OCI-LY3 (cell line): ENCODE results near the gene TMEM176A.

Experiments
- H2AFZ ChIP-seq: fragments of 200-600, 300-600 bp; shearing (Covaris generic); 2 replicates; pipeline ENCODE4 v1.6.0; 2014; ENCODE audit warnings: antibody characterized with exemption, low read depth, low read length
- H3K27ac ChIP-seq: fragments of 200-600, 300-600 bp; sonication (generic); 2 replicates; pipeline ENCODE4 v1.5.1; 2014; ENCODE audit warnings: mild to moderate bottlenecking, low read length, moderate library complexity, mixed read lengths
- H3K27me3 ChIP-seq: fragments of 200-600, 300-600 bp; sonication (generic); 2 replicates; pipeline ENCODE4 v1.6.1; 2014; ENCODE audit warnings: low read depth, low read length, mixed read lengths
- H3K36me3 ChIP-seq: fragments of 200-600, 300-600 bp; sonication (generic); replicated peaks from 2 replicates; pipeline ENCODE3; 2014; ENCODE audit warnings: low read depth, low read length, mixed read lengths
- H3K4me1 ChIP-seq: fragments of 300-600, 200-600 bp; sonication (generic); 2 replicates; pipeline ENCODE4 v1.6.1; 2014; ENCODE audit warnings: low read length, mixed read lengths
- H3K4me2 ChIP-seq: fragments of 200-600, 300-600 bp; sonication (generic); 2 replicates; pipeline ENCODE4 v1.6.1; 2014; ENCODE audit warnings: low read length, mixed read lengths
- H3K4me3 ChIP-seq: fragments of 300-600, 200-600 bp; sonication (generic); 2 replicates; pipeline ENCODE4 v1.5.1; 2014; ENCODE audit warnings: antibody characterized with exemption, mild to moderate bottlenecking, low read length, moderate library complexity
- H3K79me2 ChIP-seq: fragments of 300-600, 200-600 bp; shearing (Covaris generic); 2 replicates; pipeline ENCODE4 v1.6.1; 2014; ENCODE audit warnings: mild to moderate bottlenecking, low read length, mixed read lengths
- H3K9ac ChIP-seq: fragments of 300-600, 200-600 bp; shearing (Covaris generic); 2 replicates; pipeline ENCODE4 v1.6.0; 2014; ENCODE audit warnings: mild to moderate bottlenecking, low read length, moderate library complexity
- H3K9me3 ChIP-seq: fragments of 200-600, 300-600 bp; shearing (Covaris generic); 2 replicates; pipeline ENCODE4 v1.6.1; 2014; ENCODE audit warnings: low read length, mixed read lengths; ENCODE audit not compliant: insufficient read depth
- H4K20me1 ChIP-seq: fragments of 200-600, 300-600 bp; sonication (generic); 2 replicates; pipeline ENCODE4 v1.6.1; 2016; ENCODE audit warnings: low read length, mixed read lengths; ENCODE audit not compliant: insufficient read depth
- EZH2phosphoT487 ChIP-seq: fragments of 200-600 bp; shearing (Covaris generic); IDR thresholded peaks from 2 replicates; pipeline ENCODE4 v1.6.1; 2018; ENCODE audit warnings: antibody characterized with exemption, mixed run types, low read depth
- TF ChIP-seq, protein P1 (sequence below): fragments of 200-600, 300-600 bp; sonication (generic); IDR thresholded peaks from 2 replicates; pipeline ENCODE4 v1.5.1; 2014; ENCODE audit warnings: antibody characterized with exemption, low read length, low read depth

TMEM176A gene

GRCh38 chr7:150793569-150794238 lies 6.9 kb upstream of the TMEM176A start:
- Histone ChIP-seq H3K9ac (no peak overlapping the region), H3K27me3 (no peaks in the 10 kb centered on the region; the same call in 1 of the 2 replicates), H3K9me3 (no peaks in the 10 kb centered on the region)

DNA sequence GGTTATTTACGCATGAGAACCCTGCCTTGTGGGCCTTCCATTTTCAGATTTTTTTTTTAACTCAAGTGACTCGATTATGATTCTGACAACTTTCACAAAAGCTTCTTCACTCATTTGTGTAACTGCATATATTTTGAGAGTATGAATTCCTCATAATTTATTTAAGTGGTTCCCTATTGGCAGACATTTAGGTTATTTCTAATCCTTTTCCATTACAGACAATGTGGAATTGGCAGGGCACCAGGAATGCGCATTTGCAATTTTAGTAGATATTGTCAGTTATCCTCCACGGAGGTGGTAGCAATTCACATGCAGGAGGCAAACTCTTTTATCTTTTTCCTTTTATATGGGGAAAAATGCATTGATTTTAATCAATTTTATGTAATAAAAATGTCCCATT lies 2.9 kb upstream of the TMEM176A start:
- Histone ChIP-seq H3K27ac (no peak overlapping the region), H4K20me1 (no peaks in the 10 kb centered on the region), H3K4me3 (no peak overlapping the region), H3K79me2 (no peaks in the 10 kb centered on the region), H3K9ac (no peak overlapping the region), H3K4me1 (no peaks in the 10 kb centered on the region), H3K4me2 (no peak overlapping the region), H3K36me3 (no peaks in the 10 kb centered on the region), H3K27me3 (no peaks in the 10 kb centered on the region; the same call in 1 of the 2 replicates), H3K9me3 (no peaks in the 10 kb centered on the region), H2AFZ (no peak overlapping the region)
- TF ChIP-seq, protein P1, sequence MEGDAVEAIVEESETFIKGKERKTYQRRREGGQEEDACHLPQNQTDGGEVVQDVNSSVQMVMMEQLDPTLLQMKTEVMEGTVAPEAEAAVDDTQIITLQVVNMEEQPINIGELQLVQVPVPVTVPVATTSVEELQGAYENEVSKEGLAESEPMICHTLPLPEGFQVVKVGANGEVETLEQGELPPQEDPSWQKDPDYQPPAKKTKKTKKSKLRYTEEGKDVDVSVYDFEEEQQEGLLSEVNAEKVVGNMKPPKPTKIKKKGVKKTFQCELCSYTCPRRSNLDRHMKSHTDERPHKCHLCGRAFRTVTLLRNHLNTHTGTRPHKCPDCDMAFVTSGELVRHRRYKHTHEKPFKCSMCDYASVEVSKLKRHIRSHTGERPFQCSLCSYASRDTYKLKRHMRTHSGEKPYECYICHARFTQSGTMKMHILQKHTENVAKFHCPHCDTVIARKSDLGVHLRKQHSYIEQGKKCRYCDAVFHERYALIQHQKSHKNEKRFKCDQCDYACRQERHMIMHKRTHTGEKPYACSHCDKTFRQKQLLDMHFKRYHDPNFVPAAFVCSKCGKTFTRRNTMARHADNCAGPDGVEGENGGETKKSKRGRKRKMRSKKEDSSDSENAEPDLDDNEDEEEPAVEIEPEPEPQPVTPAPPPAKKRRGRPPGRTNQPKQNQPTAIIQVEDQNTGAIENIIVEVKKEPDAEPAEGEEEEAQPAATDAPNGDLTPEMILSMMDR = no peak
- no peak for TF ChIP-seq EZH2phosphoT487

More at GRCh38 chr7:150793569-150794238, 6.9 kb upstream of the TMEM176A start:
- H3K79me2 ChIP-seq = no peaks in the 10 kb centered on the region
- H3K4me1 ChIP-seq = peaks cover under 1% of the 10 kb centered on the region
- H3K36me3 ChIP-seq = no peaks in the 10 kb centered on the region
- no peak for TF ChIP-seq EZH2phosphoT487
- TF ChIP-seq, protein P1 = no peak
- no peak overlapping the region for H3K4me3 ChIP-seq
- H4K20me1 ChIP-seq = no peaks in the 10 kb centered on the region
- no peak overlapping the region for H2AFZ ChIP-seq
- H3K4me2 ChIP-seq = no peak overlapping the region
- H3K27ac ChIP-seq = no peak overlapping the region

DNA sequence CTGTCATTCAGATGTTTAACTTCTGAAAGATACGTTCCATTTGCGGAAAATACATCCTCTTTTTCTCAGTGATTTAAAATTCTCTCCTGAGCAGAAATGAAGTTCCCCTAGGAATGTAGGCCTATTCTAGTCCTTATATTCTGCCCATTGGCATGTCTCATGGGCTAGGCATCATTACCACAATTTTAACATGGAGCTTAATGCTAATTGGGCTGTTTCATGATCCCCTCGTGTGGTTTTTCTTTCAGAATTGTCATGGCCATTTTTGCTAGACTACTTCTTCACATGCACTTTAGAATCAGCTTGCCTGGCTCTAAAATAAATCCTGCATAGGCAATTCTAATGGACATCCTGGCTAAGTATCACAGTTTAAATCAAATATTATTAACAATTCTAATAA lies 1.4 kb upstream of the TMEM176A start:
- Histone ChIP-seq H3K36me3 (no peaks in the 10 kb centered on the region), H3K4me3 (no peak overlapping the region), H3K27ac (no peak overlapping the region), H3K4me1 (no peaks in the 10 kb centered on the region), H3K9ac (no peak overlapping the region), H3K4me2 (no peak overlapping the region), H3K9me3 (no peaks in the 10 kb centered on the region), H3K27me3 (no peaks in the 10 kb centered on the region), H3K79me2 (no peaks in the 10 kb centered on the region), H2AFZ (no peak overlapping the region), H4K20me1 (no peaks in the 10 kb centered on the region)
- TF ChIP-seq, protein P1 = no peak
- no peak for TF ChIP-seq EZH2phosphoT487

- Histone ChIP-seq H3K9me3 (no peaks in the 10 kb centered on the region), H4K20me1 (no peaks in the 10 kb centered on the region), H3K4me3 (no peak within 1 kb of the TSS), H3K4me2 (no peak within 1 kb of the TSS), H3K79me2 (no peaks in the 10 kb centered on the region), H3K9ac (no peak within 1 kb of the TSS), H2AFZ (no peak within 1 kb of the TSS), H3K36me3 (no peaks in the 10 kb centered on the region), H3K27me3 (no peaks in the 10 kb centered on the region), H3K4me1 (no peaks in the 10 kb centered on the region), H3K27ac (no peak within 1 kb of the TSS)
- no peak for TF ChIP-seq EZH2phosphoT487
- TF ChIP-seq, protein P1 = no peak
These were observed 608 bp upstream of the TMEM176A start, which contains the start of gene TMEM176B for GRCh38 chr7:150799741-150800580. TMEM176B (minus strand) TSS chr7:150800364; CDS start chr7:150796569, 3,795 bp downstream.
